Mucosa of stomach (tissue), 1 donor: Measurements from ENCODE around the gene NR1D2.
"Not testable (repeated sequence)": the region's sequence is repeated elsewhere in the genome, so short reads cannot be mapped to it uniquely, and the experiment has no call there.

Experiments
- H3K27me3 ChIP-seq: one replicate; pipeline ENCODE4 v1.7.0; 2013; ENCODE audit warnings: mild to moderate bottlenecking, low read length; ENCODE audit not compliant: control insufficient read depth, insufficient read depth
- H3K36me3 ChIP-seq: one replicate; pipeline ENCODE4 v1.7.0; 2013; ENCODE audit warnings: low read length; ENCODE audit not compliant: control insufficient read depth, insufficient read depth
- H3K4me1 ChIP-seq: one replicate; pipeline ENCODE4 v1.7.0; 2013; ENCODE audit warnings: mild to moderate bottlenecking, low read length; ENCODE audit not compliant: control insufficient read depth, insufficient read depth
- H3K4me3 ChIP-seq: one replicate; pipeline ENCODE4 v1.7.0; 2013; ENCODE audit warnings: low read length
- H3K9ac ChIP-seq: one replicate; pipeline ENCODE4 v1.7.0; 2013; ENCODE audit warnings: mild to moderate bottlenecking, low read length, moderate library complexity
- H3K9me3 ChIP-seq: one replicate; pipeline ENCODE4 v1.7.0; 2013; ENCODE audit warnings: mild to moderate bottlenecking, low read length, moderate library complexity; ENCODE audit not compliant: control insufficient read depth
- donor health status: Pancreatic carcinoma.

The NR1D2 gene

DNA sequence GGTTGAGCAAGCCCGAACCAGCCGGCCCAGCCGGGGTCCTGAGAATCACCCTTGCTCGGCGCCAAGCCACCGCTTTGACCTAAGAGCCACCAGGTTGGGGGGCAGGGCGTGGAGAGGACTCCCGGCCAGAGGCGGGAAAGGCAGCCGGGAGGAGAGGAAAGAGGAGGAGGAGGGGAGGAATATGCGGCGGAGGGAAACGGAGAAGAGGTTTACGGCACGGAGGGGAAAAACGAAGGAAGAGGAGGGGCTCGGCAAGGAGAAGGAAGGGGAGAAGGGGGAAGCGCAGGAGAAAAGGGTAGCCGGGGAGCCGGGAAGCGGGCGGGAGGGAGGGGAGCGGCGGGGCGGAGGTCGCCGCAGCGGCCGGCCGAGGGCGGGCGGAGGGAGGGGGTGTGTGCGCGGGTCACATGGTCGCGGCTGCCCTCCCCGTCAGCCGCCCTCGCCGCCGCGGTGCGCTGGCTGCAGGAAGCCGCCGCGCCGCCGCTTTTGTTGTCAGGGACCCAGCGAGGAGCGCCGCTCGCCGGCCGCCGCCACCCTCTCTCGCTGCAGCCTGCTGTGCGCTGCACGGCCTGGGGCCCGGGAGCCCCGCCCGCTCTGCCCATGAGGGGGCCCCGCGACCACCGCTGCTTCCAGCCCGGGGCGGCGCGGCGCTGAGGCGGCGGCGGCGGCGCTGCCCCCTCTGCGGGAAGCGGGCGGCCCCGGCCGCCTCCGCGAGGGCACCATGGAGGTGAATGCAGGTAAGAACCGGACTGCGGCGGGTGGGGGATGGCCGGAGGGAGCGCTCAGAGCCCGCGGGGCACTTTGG lies at the start of gene NR1D2:
Gene NR1D2, plus strand, starts transcription at position 426 of the 802 bp plus-strand sequence. Its CDS starts 293 bp downstream, at position 719.
- no peaks in the 10 kb centered on the region for H3K9me3 ChIP-seq
- H3K4me3 ChIP-seq = peak within 1 kb of the TSS; percentile 90
- peaks cover 30% of the 10 kb centered on the region for H3K4me1 ChIP-seq

GRCh38 chr3:23900744-23901143 lies 44.3 kb upstream of the NR1D2 start:
- no peak overlapping the region for H3K4me3 ChIP-seq
- no peaks in the 10 kb centered on the region for H3K36me3 ChIP-seq
- no peaks in the 10 kb centered on the region for H3K4me1 ChIP-seq
- H3K9me3 ChIP-seq = no peaks in the 10 kb centered on the region
- no peak overlapping the region for H3K9ac ChIP-seq
- H3K27me3 ChIP-seq = no peaks in the 10 kb centered on the region

More for the DNA sequence above, at the start of gene NR1D2:
- Histone ChIP-seq H3K9ac (peak within 1 kb of the TSS; percentile 81), H3K27me3 (no peaks in the 10 kb centered on the region), H3K36me3 (no peaks in the 10 kb centered on the region)

DNA sequence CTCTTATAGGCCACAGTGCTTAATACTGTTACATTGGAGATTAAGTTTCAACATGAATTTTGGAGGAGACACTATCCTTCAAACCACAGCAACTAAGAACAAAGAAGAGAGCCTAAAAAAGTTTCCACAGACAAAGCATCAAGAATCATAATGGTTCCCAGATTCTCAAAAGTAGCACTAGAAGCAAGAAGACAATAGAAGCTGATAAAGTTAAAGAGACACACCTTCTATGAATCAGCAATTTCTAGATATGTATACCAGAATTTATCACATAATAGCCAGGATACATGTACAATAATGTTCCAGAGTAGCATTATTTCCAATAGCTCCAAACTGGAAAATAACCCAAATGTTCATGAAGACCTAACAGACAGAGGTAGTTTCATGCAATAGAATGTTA lies 40.5 kb upstream of the NR1D2 start:
- Histone ChIP-seq H3K9ac (no peak overlapping the region), H3K27me3 (no peaks in the 10 kb centered on the region), H3K9me3 (no peaks in the 10 kb centered on the region), H3K4me1 (no peaks in the 10 kb centered on the region), H3K36me3 (no peaks in the 10 kb centered on the region), H3K4me3 (no peak overlapping the region)

DNA sequence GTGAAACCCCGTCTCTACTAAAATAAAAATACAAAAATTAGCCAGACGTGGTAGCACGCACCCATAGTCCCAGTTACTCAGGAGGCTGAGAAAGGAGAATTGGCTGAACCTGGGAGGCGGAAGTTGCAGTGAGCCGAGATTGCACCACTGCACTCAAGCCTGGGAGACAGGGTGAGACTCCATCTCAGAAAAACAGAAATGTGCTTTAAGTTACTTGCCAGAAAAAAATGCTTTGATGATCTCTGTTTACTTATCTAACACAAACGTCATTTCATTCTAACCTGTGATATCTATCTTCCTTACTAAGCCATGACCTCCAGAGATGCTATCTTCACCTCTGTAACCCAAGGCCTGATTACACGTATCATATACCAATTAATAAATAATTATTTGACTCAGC lies 35.7 kb upstream of the NR1D2 start:
- Histone ChIP-seq H3K36me3 (no peaks in the 10 kb centered on the region), H3K9ac (no peak overlapping the region), H3K27me3 (no peaks in the 10 kb centered on the region), H3K4me1 (no peaks in the 10 kb centered on the region), H3K9me3 (no peaks in the 10 kb centered on the region), H3K4me3 (no peak overlapping the region)

- Histone ChIP-seq H3K36me3 (no peaks in the 10 kb centered on the region), H3K9ac (no peak overlapping the region), H3K4me1 (no peaks in the 10 kb centered on the region), H3K9me3 (no peaks in the 10 kb centered on the region), H3K27me3 (no peaks in the 10 kb centered on the region), H3K4me3 (no peak overlapping the region)
These were observed 33.7 kb upstream of the NR1D2 start for GRCh38 chr3:23911397-23911796.

DNA sequence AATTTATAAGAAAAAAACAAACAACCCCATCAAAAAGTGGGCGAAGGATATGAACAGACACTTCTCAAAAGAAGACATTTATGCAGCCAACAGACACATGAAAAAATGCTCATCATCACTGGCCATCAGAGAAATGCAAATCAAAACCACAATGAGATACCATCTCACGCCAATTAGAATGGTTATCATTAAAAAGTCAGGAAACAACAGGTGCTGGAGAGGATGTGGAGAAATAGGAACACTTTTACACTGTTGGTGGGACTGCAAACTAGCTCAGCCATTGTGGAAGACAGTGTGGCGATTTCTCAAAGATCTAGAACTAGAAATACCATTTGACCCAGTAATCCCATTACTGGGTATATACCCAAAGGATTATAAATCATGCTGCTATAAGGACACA lies 32.8 kb upstream of the NR1D2 start:
- not testable (repeated sequence) for H3K36me3 ChIP-seq, H3K4me1 ChIP-seq, H3K4me3 ChIP-seq, H3K27me3 ChIP-seq, H3K9ac ChIP-seq, H3K9me3 ChIP-seq

GRCh38 chr3:23913182-23913581 lies 31.9 kb upstream of the NR1D2 start:
- Histone ChIP-seq H3K4me1 (peaks cover under 1% of the 10 kb centered on the region), H3K27me3 (no peaks in the 10 kb centered on the region), H3K9me3 (no peaks in the 10 kb centered on the region), H3K9ac (no peak overlapping the region), H3K36me3 (no peaks in the 10 kb centered on the region), H3K4me3 (no peak overlapping the region)

- Histone ChIP-seq H3K4me3 (no peak overlapping the region), H3K36me3 (no peaks in the 10 kb centered on the region), H3K9me3 (no peaks in the 10 kb centered on the region), H3K9ac (no peak overlapping the region), H3K4me1 (peaks cover 4% of the 10 kb centered on the region), H3K27me3 (no peaks in the 10 kb centered on the region)
These were observed 31.0 kb upstream of the NR1D2 start for GRCh38 chr3:23913873-23914743.

DNA sequence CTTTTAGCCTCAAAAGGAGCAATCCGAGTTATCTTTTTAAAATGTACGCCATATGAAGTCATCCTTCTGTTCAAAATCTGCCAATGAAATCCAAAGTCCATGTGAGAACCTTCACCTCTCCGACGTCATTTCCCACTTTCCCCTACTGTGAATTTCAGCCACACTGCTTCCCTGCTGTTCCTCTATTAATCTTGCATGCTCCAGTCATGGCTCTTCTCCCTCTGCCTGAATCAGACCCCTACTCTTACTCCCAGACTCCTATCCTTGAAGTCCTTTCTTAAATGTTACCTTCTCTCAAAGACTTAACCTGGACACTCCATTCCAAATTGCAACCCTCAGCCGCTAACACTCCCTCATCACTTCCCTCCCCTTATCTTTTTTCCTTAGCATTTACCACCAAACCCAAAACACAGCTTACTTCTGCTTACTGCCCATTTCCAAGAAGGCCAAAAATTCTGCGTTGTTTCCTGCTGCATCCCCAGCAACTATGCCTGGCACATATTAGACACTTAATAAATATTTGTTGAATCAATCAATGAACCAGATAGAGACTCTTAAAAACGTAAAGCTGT lies 29.5 kb upstream of the NR1D2 start:
- Histone ChIP-seq H3K9ac (peak overlapping the region; percentile 91), H3K36me3 (peaks cover 6% of the 10 kb centered on the region), H3K9me3 (no peaks in the 10 kb centered on the region), H3K4me1 (peaks cover 8% of the 10 kb centered on the region), H3K27me3 (no peaks in the 10 kb centered on the region), H3K4me3 (no peak overlapping the region)

DNA sequence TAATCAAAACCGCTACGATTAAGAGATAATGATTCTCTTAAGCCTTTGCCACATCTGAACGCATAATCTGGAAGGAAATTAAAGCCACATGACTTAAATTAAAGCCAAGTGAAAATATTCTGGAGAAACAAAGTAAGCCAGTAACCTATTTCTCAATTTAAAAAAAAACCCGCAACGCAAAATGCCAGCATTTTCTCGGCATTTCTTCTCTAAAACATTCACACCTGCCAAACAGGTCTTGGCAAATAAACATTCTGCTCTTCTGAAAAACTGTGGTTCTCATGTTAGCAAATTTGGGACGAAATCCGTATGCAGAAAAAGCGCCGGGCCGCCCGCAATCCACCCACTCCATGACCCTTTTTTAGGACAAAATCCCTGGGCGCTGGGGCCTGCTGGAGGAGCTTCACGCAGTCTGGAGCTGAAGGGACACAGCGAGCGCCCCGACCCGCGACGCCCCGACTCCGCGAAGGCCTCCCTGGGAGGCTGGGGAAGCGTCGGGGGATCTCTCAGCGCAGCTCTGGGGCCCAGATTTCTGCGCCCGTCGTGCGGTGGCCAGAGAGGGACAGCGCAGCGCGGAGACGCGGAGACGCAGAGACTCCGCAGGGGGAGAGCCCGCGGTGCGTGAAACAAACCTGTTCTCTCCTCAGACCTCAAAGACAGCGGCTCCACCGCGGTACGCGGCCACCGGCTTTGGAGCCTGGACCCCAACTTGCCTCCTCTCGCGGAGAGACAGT lies 28.8 kb upstream of the NR1D2 start:
- peaks cover 15% of the 10 kb centered on the region for H3K4me1 ChIP-seq
- peak overlapping the region; percentile 91 for H3K9ac ChIP-seq
- peak overlapping the region; percentile 87 for H3K4me3 ChIP-seq
- peaks cover 6% of the 10 kb centered on the region for H3K36me3 ChIP-seq
- H3K9me3 ChIP-seq = no peaks in the 10 kb centered on the region
- no peaks in the 10 kb centered on the region for H3K27me3 ChIP-seq

DNA sequence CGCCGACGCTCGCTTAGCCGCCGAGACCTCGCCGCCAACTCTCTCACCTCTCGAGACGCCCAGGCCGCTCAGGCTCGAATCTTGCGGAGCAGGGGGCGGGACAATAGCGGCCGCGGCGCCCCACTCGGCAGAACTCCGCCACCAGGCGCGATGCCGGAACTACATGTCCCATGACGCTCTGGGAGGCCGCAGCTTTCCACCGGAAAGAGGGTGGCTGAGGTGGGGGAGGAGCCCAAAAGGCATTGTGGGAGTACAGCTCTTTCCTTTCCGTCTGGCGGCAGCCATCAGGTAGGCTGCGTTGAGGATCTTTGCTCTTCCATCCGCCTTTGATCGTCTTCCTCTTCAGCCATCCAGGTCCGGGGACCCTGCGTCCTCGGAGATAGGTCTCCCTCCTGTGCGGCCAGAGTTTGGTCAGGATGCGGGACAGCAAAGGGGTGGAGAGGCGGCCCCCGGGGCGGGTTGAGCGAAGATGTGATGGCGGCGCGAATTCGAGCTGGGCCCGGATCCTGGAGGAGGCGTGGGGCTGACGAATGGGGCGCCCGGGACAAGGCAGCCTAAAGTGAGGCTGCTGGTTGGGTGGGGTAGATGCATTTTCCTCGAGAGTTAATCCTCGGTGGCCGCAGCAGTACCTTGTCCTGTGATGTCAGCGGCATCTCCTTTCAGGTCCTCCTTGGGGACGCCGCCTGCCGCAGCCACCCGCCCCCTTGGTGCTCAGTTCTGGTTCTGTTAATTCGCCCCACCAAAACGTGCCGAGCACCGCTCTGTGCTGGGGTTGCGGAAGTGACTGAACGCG lies 28.0 kb upstream of the NR1D2 start, which contains the start of the genes NKIRAS1 and RPL15:
Gene NKIRAS1, minus strand, starts transcription at position 105 of the 793 bp plus-strand sequence. CDS start 6,086 bp downstream, outside the sequence.
Gene RPL15, plus strand, starts transcription at position 247 of the 793 bp plus-strand sequence. CDS start 728 bp downstream, outside the sequence.
- Histone ChIP-seq H3K36me3 (peaks cover 6% of the 10 kb centered on the region), H3K4me1 (peaks cover 17% of the 10 kb centered on the region), H3K4me3 (peak within 1 kb of the TSS; percentile 87), H3K27me3 (no peaks in the 10 kb centered on the region), H3K9ac (peak within 1 kb of the TSS; percentile 91), H3K9me3 (no peaks in the 10 kb centered on the region)
